ENCODE data around the gene CBY2.

The CBY2 gene

GRCh38 chr13:45702869-45703391, 810 bp downstream of the CBY2 start:
- DNase-seq (ENCODE audit: low read depth) = no peak

- no peak for DNase-seq (ENCODE audit: low read depth)
Observed at GRCh38 chr13:45704211-45704739, 2.2 kb downstream of the CBY2 start.

GRCh38 chr13:45704854-45705695, 3.0 kb downstream of the CBY2 start:
- no peak for DNase-seq (ENCODE audit: low read depth)

- no peak for DNase-seq (ENCODE audit: low read depth)
Observed at GRCh38 chr13:45705918-45706317, 3.8 kb downstream of the CBY2 start.

- DNase-seq (ENCODE audit: low read depth) = no peak
Observed at GRCh38 chr13:45707516-45708100, 5.5 kb downstream of the CBY2 start.

- DNase-seq (ENCODE audit: low read depth) = no peak
Observed at GRCh38 chr13:45711951-45712350, 9.8 kb downstream of the CBY2 start.

- no peak for DNase-seq (ENCODE audit: low read depth)
Observed at GRCh38 chr13:45713106-45713690, 11.1 kb downstream of the CBY2 start.

- DNase-seq (ENCODE audit: low read depth) = no peak
Observed at GRCh38 chr13:45713721-45714120, 11.6 kb downstream of the CBY2 start.

- no peak for DNase-seq (ENCODE audit: low read depth)
Observed at GRCh38 chr13:45714170-45714569, 12.1 kb downstream of the CBY2 start.

- DNase-seq (ENCODE audit: low read depth) = no peak
Observed at GRCh38 chr13:45715351-45715750, 13.2 kb downstream of the CBY2 start.

- DNase-seq (ENCODE audit: low read depth) = no peak
Observed at GRCh38 chr13:45717349-45717748, 15.2 kb downstream of the CBY2 start.

GRCh38 chr13:45718063-45718462, 15.9 kb downstream of the CBY2 start:
- DNase-seq (ENCODE audit: low read depth) = no peak

- no peak for DNase-seq (ENCODE audit: low read depth)
Observed at GRCh38 chr13:45718992-45719391, 16.9 kb downstream of the CBY2 start.

GRCh38 chr13:45721203-45721731, 19.1 kb downstream of the CBY2 start:
- DNase-seq (ENCODE audit: low read depth) = no peak

GRCh38 chr13:45723798-45724197, 21.7 kb downstream of the CBY2 start:
- DNase-seq (ENCODE audit: low read depth) = no peak

GRCh38 chr13:45728759-45729158, 26.6 kb downstream of the CBY2 start:
- DNase-seq (ENCODE audit: low read depth) = no peak

- DNase-seq (ENCODE audit: low read depth) = no peak
Observed at GRCh38 chr13:45731455-45731854, 29.3 kb downstream of the CBY2 start.

- DNase-seq (ENCODE audit: low read depth) = no peak
Observed at GRCh38 chr13:45732916-45733315, 30.8 kb downstream of the CBY2 start.

- no peak for DNase-seq (ENCODE audit: low read depth)
Observed at GRCh38 chr13:45733361-45733760, 31.2 kb downstream of the CBY2 start.

- no peak for DNase-seq (ENCODE audit: low read depth)
Observed at GRCh38 chr13:45737571-45738017, 35.5 kb downstream of the CBY2 start.

- DNase-seq (ENCODE audit: low read depth) = no peak
Observed at GRCh38 chr13:45742985-45743384, 40.9 kb downstream of the CBY2 start.

- DNase-seq (ENCODE audit: low read depth) = no peak
Observed at GRCh38 chr13:45744979-45745378, 42.9 kb downstream of the CBY2 start.

GRCh38 chr13:45747071-45747470, 45.0 kb downstream of the CBY2 start:
- DNase-seq (ENCODE audit: low read depth) = no peak
